ENCODE measurements around the gene FYB1.
A peak's percentile ranks its signal among the peaks of the same experiment; 100 is the strongest.

FYB1 gene

GRCh38 chr5:39072925-39073766, 146.2 kb downstream of the FYB1 start:
- Histone ChIP-seq H3K36me3 (ENCODE audit: insufficient read depth, low read length) (no peaks in the 10 kb centered on the region), H3K4me1 (ENCODE audit: insufficient read depth, low read length) (peaks cover 26% of the 10 kb centered on the region), H3K27ac (ENCODE audit: low read depth, low read length) (peak overlapping the region; percentile 99; the same call in 1 of the 2 replicates), H3K9me3 (ENCODE audit: insufficient read depth, low read depth, low read length) (no peaks in the 10 kb centered on the region), H3K27me3 (ENCODE audit: insufficient read depth, low read length) (no peaks in the 10 kb centered on the region), H3K9ac (ENCODE audit: low read depth, low read length) (peak overlapping the region; percentile 91), H3K4me3 (ENCODE audit: low read length) (peak overlapping the region; percentile 92)
- WGBS = 12% methylated on average over 23 of the region's 27 CpGs

- peak overlapping the region; percentile 10; the same call in 1 of the 2 replicates for H3K27ac ChIP-seq (ENCODE audit: low read depth, low read length)
- WGBS = 100% methylated on average over 3 of the region's 3 CpGs
- H3K9ac ChIP-seq (ENCODE audit: low read depth, low read length) = no peak overlapping the region
- no peak overlapping the region for H3K4me3 ChIP-seq (ENCODE audit: low read length)
- H3K9me3 ChIP-seq (ENCODE audit: insufficient read depth, low read depth, low read length) = peaks cover 14% of the 10 kb centered on the region
- no peaks in the 10 kb centered on the region for H3K27me3 ChIP-seq (ENCODE audit: insufficient read depth, low read length)
- H3K4me1 ChIP-seq (ENCODE audit: insufficient read depth, low read length) = peaks cover 36% of the 10 kb centered on the region
- H3K36me3 ChIP-seq (ENCODE audit: insufficient read depth, low read length) = peaks cover 8% of the 10 kb centered on the region
These were observed 151.3 kb downstream of the FYB1 start for GRCh38 chr5:39068099-39068498.

GRCh38 chr5:39064450-39064849, 154.9 kb downstream of the FYB1 start:
- Histone ChIP-seq H3K27me3 (ENCODE audit: insufficient read depth, low read length) (no peaks in the 10 kb centered on the region), H3K27ac (ENCODE audit: low read depth, low read length) (no peak overlapping the region; the same call in 1 of the 2 replicates), H3K4me3 (ENCODE audit: low read length) (no peak overlapping the region), H3K36me3 (ENCODE audit: insufficient read depth, low read length) (peaks cover 8% of the 10 kb centered on the region), H3K9ac (ENCODE audit: low read depth, low read length) (no peak overlapping the region), H3K4me1 (ENCODE audit: insufficient read depth, low read length) (peaks cover 34% of the 10 kb centered on the region), H3K9me3 (ENCODE audit: insufficient read depth, low read depth, low read length) (peaks cover 14% of the 10 kb centered on the region)
- WGBS = 71% methylated on average over 3 of the region's 3 CpGs

GRCh38 chr5:39063037-39063436, 156.3 kb downstream of the FYB1 start:
- H3K4me1 ChIP-seq (ENCODE audit: insufficient read depth, low read length) = peaks cover 26% of the 10 kb centered on the region
- no peaks in the 10 kb centered on the region for H3K27me3 ChIP-seq (ENCODE audit: insufficient read depth, low read length)
- no peak overlapping the region for H3K4me3 ChIP-seq (ENCODE audit: low read length)
- H3K9me3 ChIP-seq (ENCODE audit: insufficient read depth, low read depth, low read length) = peaks cover 14% of the 10 kb centered on the region
- H3K36me3 ChIP-seq (ENCODE audit: insufficient read depth, low read length) = peaks cover 8% of the 10 kb centered on the region
- no peak overlapping the region for H3K9ac ChIP-seq (ENCODE audit: low read depth, low read length)
- WGBS = 88% methylated on average over 2 of the region's 2 CpGs
- H3K27ac ChIP-seq (ENCODE audit: low read depth, low read length) = no peak overlapping the region

- H3K27ac ChIP-seq (ENCODE audit: low read depth, low read length) = no peak overlapping the region
- no peak overlapping the region for H3K4me3 ChIP-seq (ENCODE audit: low read length)
- peaks cover 8% of the 10 kb centered on the region for H3K36me3 ChIP-seq (ENCODE audit: insufficient read depth, low read length)
- no peak overlapping the region for H3K9ac ChIP-seq (ENCODE audit: low read depth, low read length)
- H3K4me1 ChIP-seq (ENCODE audit: insufficient read depth, low read length) = peaks cover 25% of the 10 kb centered on the region
- no peaks in the 10 kb centered on the region for H3K27me3 ChIP-seq (ENCODE audit: insufficient read depth, low read length)
- H3K9me3 ChIP-seq (ENCODE audit: insufficient read depth, low read depth, low read length) = peaks cover 14% of the 10 kb centered on the region
These were observed 156.8 kb downstream of the FYB1 start for GRCh38 chr5:39062530-39062929.

GRCh38 chr5:39062104-39062503, 157.3 kb downstream of the FYB1 start:
- Histone ChIP-seq H3K9me3 (ENCODE audit: insufficient read depth, low read depth, low read length) (peaks cover 14% of the 10 kb centered on the region), H3K27me3 (ENCODE audit: insufficient read depth, low read length) (no peaks in the 10 kb centered on the region), H3K27ac (ENCODE audit: low read depth, low read length) (no peak overlapping the region), H3K4me1 (ENCODE audit: insufficient read depth, low read length) (peaks cover 25% of the 10 kb centered on the region), H3K36me3 (ENCODE audit: insufficient read depth, low read length) (peaks cover 8% of the 10 kb centered on the region), H3K4me3 (ENCODE audit: low read length) (no peak overlapping the region), H3K9ac (ENCODE audit: low read depth, low read length) (no peak overlapping the region)
- WGBS = 100% methylated on average over 2 of the region's 3 CpGs

GRCh38 chr5:39059064-39059463, 160.3 kb downstream of the FYB1 start:
- no peak overlapping the region for H3K27ac ChIP-seq (ENCODE audit: low read depth, low read length)
- WGBS = 96% methylated on average over 2 of the region's 2 CpGs
- H3K27me3 ChIP-seq (ENCODE audit: insufficient read depth, low read length) = no peaks in the 10 kb centered on the region
- peaks cover 13% of the 10 kb centered on the region; the same call in 1 of the 2 replicates for H3K4me1 ChIP-seq (ENCODE audit: insufficient read depth, low read length)
- H3K36me3 ChIP-seq (ENCODE audit: insufficient read depth, low read length) = no peaks in the 10 kb centered on the region
- no peak overlapping the region for H3K9ac ChIP-seq (ENCODE audit: low read depth, low read length)
- no peaks in the 10 kb centered on the region for H3K9me3 ChIP-seq (ENCODE audit: insufficient read depth, low read depth, low read length)
- H3K4me3 ChIP-seq (ENCODE audit: low read length) = no peak overlapping the region

GRCh38 chr5:39058178-39058921, 161.0 kb downstream of the FYB1 start:
- Histone ChIP-seq H3K4me3 (ENCODE audit: low read length) (no peak overlapping the region), H3K9me3 (ENCODE audit: insufficient read depth, low read depth, low read length) (no peaks in the 10 kb centered on the region), H3K9ac (ENCODE audit: low read depth, low read length) (no peak overlapping the region), H3K4me1 (ENCODE audit: insufficient read depth, low read length) (peaks cover 8% of the 10 kb centered on the region; the same call in 1 of the 2 replicates), H3K27ac (ENCODE audit: low read depth, low read length) (no peak overlapping the region), H3K36me3 (ENCODE audit: insufficient read depth, low read length) (no peaks in the 10 kb centered on the region), H3K27me3 (ENCODE audit: insufficient read depth, low read length) (no peaks in the 10 kb centered on the region)
- WGBS = no CpG with 5 or more reads among the region's 2 CpGs

- 89% methylated on average over 2 of the region's 2 CpGs for WGBS
These were observed 161.6 kb downstream of the FYB1 start for GRCh38 chr5:39057734-39058133.

GRCh38 chr5:39055768-39056398, 163.5 kb downstream of the FYB1 start:
- H3K4me1 ChIP-seq (ENCODE audit: insufficient read depth, low read length) = no peaks in the 10 kb centered on the region; the same call in 1 of the 2 replicates
- no peaks in the 10 kb centered on the region for H3K9me3 ChIP-seq (ENCODE audit: insufficient read depth, low read depth, low read length)
- H3K4me3 ChIP-seq (ENCODE audit: low read length) = no peak overlapping the region
- H3K27me3 ChIP-seq (ENCODE audit: insufficient read depth, low read length) = no peaks in the 10 kb centered on the region
- H3K27ac ChIP-seq (ENCODE audit: low read depth, low read length) = no peak overlapping the region
- H3K9ac ChIP-seq (ENCODE audit: low read depth, low read length) = no peak overlapping the region
- no peaks in the 10 kb centered on the region for H3K36me3 ChIP-seq (ENCODE audit: insufficient read depth, low read length)
- 93% methylated on average over 5 of the region's 5 CpGs for WGBS

More at GRCh38 chr5:39057734-39058133, 161.6 kb downstream of the FYB1 start:
- no peaks in the 10 kb centered on the region for H3K9me3 ChIP-seq (ENCODE audit: insufficient read depth, low read depth, low read length)
- H3K4me1 ChIP-seq (ENCODE audit: insufficient read depth, low read length) = peaks cover 3% of the 10 kb centered on the region; the same call in 1 of the 2 replicates
- H3K27me3 ChIP-seq (ENCODE audit: insufficient read depth, low read length) = no peaks in the 10 kb centered on the region
- no peaks in the 10 kb centered on the region for H3K36me3 ChIP-seq (ENCODE audit: insufficient read depth, low read length)
- no peak overlapping the region for H3K9ac ChIP-seq (ENCODE audit: low read depth, low read length)
- H3K27ac ChIP-seq (ENCODE audit: low read depth, low read length) = no peak overlapping the region
- H3K4me3 ChIP-seq (ENCODE audit: low read length) = no peak overlapping the region

Measured in HUES64 (cell line).